GM12891 (cell line): ENCODE data around the gene WWC2.

Experiments used
- PAX5 ChIP-seq: IDR thresholded peaks from 2 replicates; pipeline ENCODE4 v1.6.1; 2011; ENCODE audit warnings: low read length, moderate library complexity, mild to moderate bottlenecking; ENCODE audit not compliant: insufficient read depth, severe bottlenecking
- POLR2A ChIP-seq: IDR thresholded peaks from 2 replicates; pipeline ENCODE4 v1.6.1; 2011; ENCODE audit warnings: low read depth, low read length, control low read depth
- POLR2AphosphoS5 ChIP-seq: IDR thresholded peaks from 2 replicates; pipeline ENCODE4 v1.6.1; 2011; ENCODE audit warnings: low read depth, low read length, control low read depth
- SPI1 ChIP-seq: IDR thresholded peaks from 2 replicates; pipeline ENCODE4 v1.6.1; 2011; ENCODE audit warnings: low read depth, low read length, control low read depth
- TAF1 ChIP-seq: IDR thresholded peaks from 2 replicates; pipeline ENCODE4 v1.6.1; 2011; ENCODE audit warnings: low read depth, low read length, control low read depth

DNA sequence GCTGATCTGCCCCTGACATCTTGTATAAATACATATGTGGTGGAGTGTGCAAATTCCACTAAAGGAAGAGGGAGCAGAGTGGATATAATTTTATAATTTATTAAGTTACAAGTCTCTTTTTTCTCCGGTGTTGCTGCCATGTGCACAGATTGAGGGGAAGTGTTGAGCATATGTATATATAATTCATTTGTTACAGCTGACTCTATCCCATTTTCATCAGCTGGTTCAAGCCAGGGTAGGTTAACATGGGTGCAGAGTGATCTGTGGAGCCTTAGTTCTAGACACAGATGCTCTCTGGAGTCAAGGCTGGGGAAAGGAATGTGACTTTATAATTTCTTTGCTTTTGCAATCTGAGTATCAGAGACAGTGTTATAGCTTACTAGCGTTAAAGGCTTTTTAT is 103.5 kb downstream of the WWC2 start:
- TF ChIP-seq POLR2AphosphoS5, result no peak
- no peak for TF ChIP-seq TAF1
- TF ChIP-seq POLR2A, result no peak
- no peak for TF ChIP-seq SPI1
- TF ChIP-seq PAX5, result no peak
